Stimulated activated CD4-positive, alpha-beta T cell treated with anti-CD3 and anti-CD28 coated beads, Interleukin-1b, Interleukin-23, amount 100 ng/mL, for 48 hours (primary cell): ENCODE data around the gene SS18L1.
A peak's percentile ranks its signal among the peaks of the same experiment; 100 is the strongest.

Experiments used
- DNase-seq: peaks from one replicate; pipeline ENCODE4 v3.0.0-alpha.2; 2020

The SS18L1 gene

DNA sequence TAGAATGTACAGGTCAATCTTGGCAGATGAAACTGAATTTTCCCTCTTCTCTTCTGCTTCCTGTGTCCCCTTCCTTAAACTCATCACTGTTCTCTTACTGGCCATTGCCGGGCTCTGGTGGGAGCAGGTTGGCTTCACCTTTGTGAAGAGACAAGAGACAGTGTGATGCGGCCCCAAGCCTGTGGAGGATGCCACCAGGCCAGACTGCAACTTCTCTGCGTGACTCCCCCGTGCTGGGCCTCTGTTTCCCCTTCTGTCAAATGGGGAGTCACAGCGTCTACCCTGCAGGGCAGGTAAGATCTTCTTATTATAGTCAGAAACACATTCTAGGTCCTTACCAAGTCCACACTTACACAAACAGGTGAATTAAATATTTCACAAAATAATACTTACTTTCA, 23.2 kb upstream of the SS18L1 start:
- no peak for DNase-seq

DNA sequence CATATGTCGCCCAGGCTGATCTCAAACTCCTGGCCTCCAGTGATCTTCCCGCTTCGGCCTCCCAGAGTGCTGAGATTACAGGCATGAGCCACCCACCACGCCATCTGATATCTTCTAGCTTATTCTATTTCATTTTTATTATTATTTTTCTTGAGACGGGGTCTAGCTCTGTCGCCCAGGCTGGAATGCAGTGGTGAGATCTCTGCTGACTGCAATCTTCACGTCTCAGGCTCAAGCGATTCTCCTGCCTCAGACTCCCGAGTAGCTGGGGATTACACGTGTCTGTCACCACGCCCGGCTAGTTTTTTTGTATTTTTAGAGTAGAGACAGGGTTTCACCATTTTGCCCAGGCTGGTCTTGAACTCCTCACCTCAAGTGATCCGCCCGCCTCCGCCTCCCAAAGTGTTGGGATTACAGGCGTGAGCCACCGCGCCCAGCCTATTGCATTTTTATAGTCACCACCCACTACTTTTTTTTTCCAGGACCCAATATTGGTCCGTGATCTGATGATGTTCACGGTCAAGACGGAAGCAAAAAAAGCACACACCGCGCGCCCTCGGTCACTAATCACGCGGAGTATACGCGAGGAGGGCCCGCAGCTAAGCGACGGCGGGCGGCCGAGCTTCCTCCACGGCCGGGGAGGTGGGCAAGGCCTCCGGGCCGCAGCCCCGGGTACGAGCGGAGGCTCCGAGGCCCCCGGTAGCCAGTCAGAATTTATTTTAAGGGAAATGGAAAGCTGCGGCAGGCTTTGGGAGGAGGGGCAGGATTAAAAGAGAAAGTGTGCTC, 22.4 kb upstream of the SS18L1 start:
- no peak for DNase-seq

DNA sequence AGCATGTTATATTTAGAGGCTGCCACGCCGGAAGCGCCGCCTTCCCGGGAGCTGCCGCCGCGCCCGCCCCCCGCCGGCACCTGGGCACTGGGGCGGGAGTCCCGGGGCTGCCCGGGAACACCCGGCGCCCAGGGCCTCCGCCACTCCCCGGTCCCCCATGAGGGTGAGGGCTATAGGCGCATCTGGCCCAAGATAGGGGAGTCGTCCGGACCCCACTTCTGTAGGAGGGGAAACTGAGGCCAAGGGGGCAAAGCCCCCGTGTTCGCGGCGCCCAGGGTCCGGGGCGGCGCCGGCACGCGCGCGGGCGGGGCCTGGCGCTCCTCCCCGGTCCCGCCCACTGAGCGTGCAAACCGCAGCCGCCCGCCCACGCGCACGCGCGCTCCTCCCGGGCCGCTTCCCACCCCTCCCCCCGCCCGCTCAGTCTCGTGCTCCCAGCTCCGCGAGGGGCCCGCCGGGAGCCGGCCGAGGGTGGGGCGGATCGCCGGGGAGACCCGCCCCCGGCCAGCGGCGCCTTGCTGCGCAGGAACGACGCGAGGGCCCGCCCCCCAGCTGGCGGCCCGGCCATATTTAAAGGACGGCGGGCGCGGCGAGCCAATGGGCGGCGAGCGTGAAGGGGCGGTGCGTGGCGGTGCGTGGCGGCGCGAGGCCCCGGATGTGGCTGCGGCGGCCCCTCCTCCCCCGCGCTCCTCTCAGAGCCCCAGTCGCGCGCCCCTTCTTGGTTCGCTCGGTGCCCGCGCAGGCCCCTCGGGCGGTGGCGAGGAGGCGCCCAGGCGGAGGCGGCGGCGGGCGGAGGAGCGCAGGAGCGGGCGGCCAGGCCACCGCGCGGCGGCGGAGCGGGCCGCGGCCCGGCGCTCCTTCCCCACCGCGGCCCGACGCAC, 21.6 kb upstream of the SS18L1 start, which contains the start of gene LSM14B:
LSM14B (plus strand) TSS at position 700 of the 878 bp plus-strand sequence. CDS start 192 bp downstream, outside the sequence.
- DNase-seq, result peak; percentile 97

DNA sequence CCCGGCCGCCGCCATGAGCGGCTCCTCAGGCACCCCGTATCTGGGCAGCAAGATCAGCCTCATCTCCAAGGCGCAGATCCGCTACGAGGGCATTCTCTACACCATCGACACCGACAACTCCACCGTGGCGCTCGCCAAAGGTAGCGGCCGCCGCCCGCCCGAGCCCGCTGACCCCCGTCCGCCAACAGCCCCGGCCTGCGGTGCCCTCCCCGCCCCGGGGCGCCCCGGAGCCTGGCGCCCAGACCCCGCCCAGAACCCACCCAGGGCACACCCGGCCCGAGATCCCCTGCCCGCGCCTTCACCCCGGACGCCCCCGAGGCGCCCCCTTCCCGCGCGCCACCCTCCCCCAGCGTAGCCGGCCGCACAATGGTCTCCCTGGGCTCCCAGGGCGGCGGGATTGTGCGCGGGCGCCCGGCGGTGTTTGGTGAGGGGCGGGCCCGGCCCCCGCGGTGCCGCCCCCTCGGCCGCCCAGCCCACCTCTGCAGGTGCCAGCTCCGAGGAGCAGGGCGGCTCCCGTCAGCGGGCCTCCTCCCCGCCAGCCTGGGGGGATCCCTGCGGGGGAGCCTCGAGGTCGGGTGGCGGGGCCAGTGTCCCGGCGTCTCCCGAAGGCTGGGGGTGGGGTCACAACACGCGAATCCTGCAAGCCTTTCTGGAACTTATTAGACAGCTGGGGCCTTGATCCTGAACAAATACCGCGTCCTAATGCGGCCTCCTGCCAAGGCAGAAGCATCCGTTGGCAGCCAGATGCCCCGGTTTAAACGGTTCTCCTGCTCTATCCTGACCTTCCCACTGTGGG, 20.7 kb upstream of the SS18L1 start:
- DNase-seq, result no peak

DNA sequence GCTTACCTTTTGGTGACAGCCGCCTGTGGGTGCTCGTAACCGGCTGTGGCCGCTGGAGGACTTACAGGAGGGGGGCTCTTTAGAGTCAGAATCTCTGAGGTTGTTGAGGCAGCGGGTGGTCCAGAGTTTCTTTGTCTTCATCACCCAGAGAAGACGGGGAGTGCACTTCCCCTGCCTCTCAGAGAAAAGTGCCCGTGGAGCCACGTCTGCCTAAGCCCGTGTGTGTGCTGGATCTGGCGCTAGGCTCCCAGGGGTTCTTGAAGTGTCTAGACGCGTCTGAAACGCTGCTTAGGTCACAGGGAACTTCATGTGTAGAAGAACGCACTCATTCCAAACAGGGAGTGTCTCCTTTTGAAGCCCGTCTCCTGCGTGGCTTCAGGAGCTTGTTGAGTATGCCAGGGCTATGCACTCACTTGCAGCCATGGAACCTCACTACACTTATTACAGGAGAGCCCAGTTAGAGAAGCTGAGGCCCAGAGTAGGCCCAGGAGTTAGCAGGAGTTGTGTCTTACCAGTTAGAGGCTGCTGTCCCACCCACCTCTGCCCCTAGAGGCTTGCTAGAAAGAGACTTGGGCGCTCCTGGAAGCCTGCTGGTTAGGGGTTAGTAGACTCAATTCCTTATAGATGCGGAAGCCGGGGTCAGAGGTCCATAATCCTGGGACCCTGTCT, 20.0 kb upstream of the SS18L1 start:
- no peak for DNase-seq

GRCh38 chr20:62126141-62126540, 17.4 kb upstream of the SS18L1 start:
- no peak for DNase-seq

DNA sequence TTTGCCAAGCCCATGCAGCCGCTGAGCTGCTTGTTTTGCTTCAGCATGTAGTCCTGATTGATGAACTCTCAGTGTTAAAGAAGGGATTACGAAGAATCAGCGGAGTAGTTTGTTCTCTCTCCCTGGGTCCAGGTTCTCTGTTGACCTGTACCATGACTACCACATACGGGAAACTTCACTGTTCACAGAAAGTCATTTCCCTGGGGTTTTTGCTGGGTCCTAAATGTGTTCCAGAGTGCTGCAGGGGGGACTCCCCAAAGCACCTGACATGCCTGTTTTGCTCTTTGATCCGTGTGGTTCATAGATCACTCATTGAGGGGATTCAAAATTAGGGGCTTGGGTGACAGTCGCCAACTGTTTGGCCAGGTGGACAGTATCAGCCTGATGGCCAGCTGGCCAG, 15.8 kb upstream of the SS18L1 start:
- DNase-seq, result no peak

DNA sequence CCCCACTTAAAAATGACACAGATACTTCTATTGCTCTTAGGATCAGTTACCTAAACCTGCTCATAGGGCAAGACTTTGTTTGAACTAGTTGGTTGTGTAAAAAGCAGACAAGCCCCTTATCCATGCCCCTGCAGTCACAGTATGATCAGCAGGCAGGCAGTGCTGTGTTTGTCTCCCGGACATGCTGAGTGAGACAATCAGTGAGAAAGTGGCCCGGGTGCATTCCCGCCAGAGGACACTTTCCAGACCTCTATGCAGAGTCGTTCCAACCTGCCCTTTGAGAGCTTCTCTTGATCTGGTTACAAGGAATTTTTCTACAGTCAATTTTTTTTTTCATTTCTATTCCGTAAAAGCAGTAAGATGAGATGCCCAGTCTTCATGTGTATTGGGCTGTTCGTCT, 15.1 kb upstream of the SS18L1 start:
- DNase-seq, result no peak

- no peak for DNase-seq
Observed at GRCh38 chr20:62129731-62130531, 13.6 kb upstream of the SS18L1 start.

GRCh38 chr20:62131560-62132320, 11.8 kb upstream of the SS18L1 start:
- DNase-seq, result no peak

- no peak for DNase-seq
Observed at GRCh38 chr20:62132421-62132820, 11.1 kb upstream of the SS18L1 start.

DNA sequence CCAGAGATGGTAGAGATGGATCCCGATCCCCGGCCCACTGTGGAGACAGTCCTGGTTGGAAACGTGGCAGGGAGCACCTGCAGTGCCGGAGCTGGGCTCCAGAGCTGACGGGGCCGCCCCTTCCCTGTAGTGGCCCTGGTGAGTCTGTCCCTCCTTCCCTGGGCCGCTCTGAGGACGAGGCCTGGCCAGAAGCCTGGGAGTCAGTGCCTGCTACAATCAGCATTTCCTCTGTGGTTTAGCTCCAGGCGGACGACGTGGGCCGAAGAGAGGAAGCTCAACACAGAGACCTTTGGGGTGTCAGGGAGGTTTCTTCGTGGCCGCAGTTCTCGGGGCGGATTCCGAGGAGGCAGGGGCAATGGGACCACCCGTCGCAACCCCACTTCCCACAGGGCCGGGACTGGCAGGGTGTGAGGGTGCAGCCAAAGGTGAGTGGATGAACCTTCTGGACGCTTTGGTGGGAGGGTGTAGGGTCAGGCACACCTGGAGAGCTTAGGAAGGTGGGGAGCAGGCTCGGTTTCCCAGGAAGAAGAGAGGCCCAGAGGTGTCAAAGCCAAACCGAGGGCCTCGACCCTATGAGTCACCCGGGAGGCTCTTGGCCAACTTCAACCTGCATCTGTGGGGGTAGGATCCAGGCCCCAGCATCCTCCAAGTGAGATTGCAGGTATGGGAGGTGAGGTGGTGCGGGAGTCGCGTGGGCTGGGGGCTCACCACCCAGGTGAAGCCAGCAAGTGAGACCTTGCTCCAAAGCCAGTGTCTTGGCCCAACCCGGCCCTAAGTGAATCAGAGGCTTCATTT, 10.3 kb upstream of the SS18L1 start:
- DNase-seq, result no peak

DNA sequence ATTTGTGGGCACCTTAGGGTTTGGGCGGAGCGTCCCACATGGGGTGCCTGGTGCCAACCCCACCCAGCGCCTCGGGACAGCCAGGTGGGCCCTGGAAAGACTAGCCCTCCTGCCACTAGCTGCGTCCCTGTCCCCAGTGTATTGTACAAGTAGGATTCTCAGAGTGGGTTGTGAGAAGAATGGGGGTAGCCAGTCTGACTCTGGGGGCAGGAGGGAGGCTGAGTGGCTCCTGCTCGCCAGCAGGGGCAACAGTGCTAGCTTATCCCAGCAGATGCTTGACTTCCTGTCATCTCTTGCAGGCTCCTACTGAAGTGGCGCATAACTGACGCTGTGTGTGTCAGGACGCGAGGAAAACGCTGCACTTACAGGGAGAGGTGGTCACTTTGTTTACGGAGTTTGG, 9.7 kb upstream of the SS18L1 start:
- DNase-seq, result no peak

- no peak for DNase-seq
Observed at GRCh38 chr20:62134735-62135231, 8.8 kb upstream of the SS18L1 start.

GRCh38 chr20:62135573-62136266, 7.8 kb upstream of the SS18L1 start:
- DNase-seq, result no peak

- DNase-seq, result peak; percentile 53
Observed at GRCh38 chr20:62136283-62137091, 7.1 kb upstream of the SS18L1 start.

DNA sequence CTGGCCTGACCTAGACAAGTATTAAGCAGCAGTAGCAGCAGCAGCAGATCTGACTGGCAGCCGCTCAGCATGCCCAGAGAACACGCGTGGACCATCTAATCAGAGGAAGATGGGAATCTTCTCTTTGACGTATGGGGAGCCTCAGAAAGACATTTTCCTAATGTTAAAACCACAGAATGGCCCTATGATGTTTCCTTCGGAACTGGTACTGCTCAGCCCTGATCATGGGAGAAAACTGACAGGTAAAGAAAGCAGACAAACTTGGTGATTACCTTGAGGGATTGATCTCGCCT, 6.5 kb upstream of the SS18L1 start:
- no peak for DNase-seq

GRCh38 chr20:62137478-62138203, 5.9 kb upstream of the SS18L1 start:
- no peak for DNase-seq
